Ascending aorta (tissue), 2 donors: Measurements from ENCODE around the gene DBF4B. TPM values are rescaled to one million over a fixed set of nuclear protein-coding genes. Genes with fewer than 3 reads are reported as not detected.

Source experiments
- DNase-seq, 2 donors: peaks; one replicate each; pipeline ENCODE4 v3.0.0-alpha.2; 2019; ENCODE audit warnings: low spot score in 2 of 2
- H3K27ac ChIP-seq, 2 donors: fragments of 200-600 bp; sonication (generic); one replicate each; pipeline ENCODE4 v1.5.1; 2016 to 2017; ENCODE audit warnings: mild to moderate bottlenecking in 1 of 2
- H3K27me3 ChIP-seq: fragments of 200-600 bp; sonication (generic); one replicate; pipeline ENCODE4 v1.5.1; 2017
- H3K36me3 ChIP-seq, 2 donors: fragments of 200-600 bp; sonication (generic); one replicate each; pipeline ENCODE4 v1.5.1; 2016
- H3K4me1 ChIP-seq, 2 donors: fragments of 200-600 bp; sonication (generic); one replicate each; pipeline ENCODE4 v1.5.1; 2016 to 2017; ENCODE audit warnings: mild to moderate bottlenecking in 1 of 2
- H3K4me3 ChIP-seq, 2 donors: fragments of 200-600 bp; sonication (generic); one replicate each; pipeline ENCODE4 v1.5.1; 2016 to 2017; ENCODE audit warnings: mild to moderate bottlenecking in 1 of 2
- H3K9me3 ChIP-seq, 2 donors: fragments of 200-600 bp; sonication (generic); one replicate each; pipeline ENCODE4 v1.5.1; 2016
- CTCF ChIP-seq, 3 experiments: fragments of 200-600 bp in 2 of 3; fragments of 450-650 bp in 1 of 3; sonication (generic) in 2 of 3; IDR thresholded peaks; one replicate each; pipeline ENCODE4 v1.5.1; 2016 to 2019; ENCODE audit warnings: antibody characterized with exemption in 3 of 3, mild to moderate bottlenecking in 1 of 3, moderate library complexity in 1 of 3
- intact Hi-C: fragments of 100-400 bp; cut with DNase I; formaldehyde crosslinking; loops from one replicate; pipeline ENCODE4 v1.15.1; 2023
- total RNA-seq: library from RNA; depleted of rRNA; stranded (reverse); fragments of >200 nt; gene quantifications from one replicate; pipeline ENCODE4 v1.1.0, GENCODE V29; 2016

The DBF4B gene
- total RNA-seq, 1 donor from 2014 or later: 9.7 TPM

- H3K4me1 ChIP-seq: peaks cover 5 to 15% of the 10 kb centered on the region in 2 donors
- H3K9me3 ChIP-seq: no peaks in the 10 kb centered on the region
- no peak for TF ChIP-seq CTCF (IDR thresholded peaks at IDR 0.05)
- H3K27me3 ChIP-seq: no peaks in the 10 kb centered on the region
- no peak overlapping the region for H3K4me3 ChIP-seq
- DNase-seq: no peak
- peak overlapping the region; percentile 38 to 60 for H3K27ac ChIP-seq
- intact Hi-C loops: no loop called here
- no peaks in the 10 kb centered on the region for H3K36me3 ChIP-seq
Observed at GRCh38 chr17:44785921-44786320, 77.5 kb downstream of the DBF4B start.

GRCh38 chr17:44786551-44787081, 78.2 kb downstream of the DBF4B start:
- Histone ChIP-seq H3K27ac (peak overlapping the region; percentile 56 to 60), H3K4me3 (peak overlapping the region in 1 of 2 donors; percentile 17), H3K36me3 (no peaks in the 10 kb centered on the region)

GRCh38 chr17:44787271-44787940, 78.9 kb downstream of the DBF4B start:
- H3K27ac ChIP-seq: peak overlapping the region; percentile 56 to 60
- intact Hi-C loops: no loop called here
- TF ChIP-seq CTCF (IDR thresholded peaks at IDR 0.05): no peak
- peaks cover 5 to 11% of the 10 kb centered on the region in 2 donors for H3K4me1 ChIP-seq
- H3K4me3 ChIP-seq: no peak overlapping the region
- H3K27me3 ChIP-seq: no peaks in the 10 kb centered on the region
- H3K9me3 ChIP-seq: no peaks in the 10 kb centered on the region
- no peaks in the 10 kb centered on the region for H3K36me3 ChIP-seq
- no peak for DNase-seq

More at GRCh38 chr17:44786551-44787081, 78.2 kb downstream of the DBF4B start:
- no peak for DNase-seq
- H3K27me3 ChIP-seq: no peaks in the 10 kb centered on the region
- H3K4me1 ChIP-seq: peaks cover 5 to 15% of the 10 kb centered on the region in 2 donors
- TF ChIP-seq CTCF (IDR thresholded peaks at IDR 0.05): no peak
- intact Hi-C loops: no loop called here
- no peaks in the 10 kb centered on the region for H3K9me3 ChIP-seq

- DNase-seq: no peak
- no peak overlapping the region for H3K4me3 ChIP-seq
- intact Hi-C loops: no loop called here
- H3K27ac ChIP-seq: peak overlapping the region in 1 of 2 donors; percentile 60
- no peak for TF ChIP-seq CTCF (IDR thresholded peaks at IDR 0.05)
- no peaks in the 10 kb centered on the region for H3K36me3 ChIP-seq
- H3K27me3 ChIP-seq: no peaks in the 10 kb centered on the region
- H3K4me1 ChIP-seq: peaks cover 5 to 10% of the 10 kb centered on the region in 2 donors
- H3K9me3 ChIP-seq: no peaks in the 10 kb centered on the region
Observed at GRCh38 chr17:44788139-44788538, 79.7 kb downstream of the DBF4B start.

- no peak overlapping the region for H3K4me3 ChIP-seq
- intact Hi-C loops: no loop called here
- DNase-seq: no peak
- TF ChIP-seq CTCF (IDR thresholded peaks at IDR 0.05): no peak
- H3K36me3 ChIP-seq: no peaks in the 10 kb centered on the region
- no peak overlapping the region for H3K27ac ChIP-seq
- H3K9me3 ChIP-seq: no peaks in the 10 kb centered on the region
- H3K27me3 ChIP-seq: no peaks in the 10 kb centered on the region
- peaks cover 14 to 15% of the 10 kb centered on the region in 2 donors for H3K4me1 ChIP-seq
Observed at GRCh38 chr17:44792276-44792675, 83.8 kb downstream of the DBF4B start.
